GM12878 (cell line): Measurements from ENCODE around the gene TBCD.

ENCODE experiments used
- CTCF ChIP-seq, 3 experiments: IDR thresholded peaks in 2 of 3; conservative IDR thresholded peaks in 1 of 3; 2 replicates each; pipeline ENCODE4 v1.5.1; 2011; ENCODE audit warnings: low read depth in 3 of 3, low read length in 3 of 3, mild to moderate bottlenecking in 3 of 3, control low read depth in 2 of 3, moderate library complexity in 2 of 3, inconsistent platforms in 1 of 3, mixed read lengths in 1 of 3; ENCODE audit not compliant: control insufficient read depth in 2 of 3, insufficient read depth in 1 of 3; ENCODE audit errors: extremely low read depth in 1 of 3
- EP300 ChIP-seq, 2 experiments: fragments of 150-350 bp in 1 of 2; IDR thresholded peaks; 2 replicates each; pipeline ENCODE4 v1.6.1; 2011 to 2012; ENCODE audit warnings: low read depth in 2 of 2, low read length in 2 of 2, borderline replicate concordance in 1 of 2, improper control_type of control experiment in 1 of 2, inconsistent platforms in 1 of 2; ENCODE audit not compliant: control insufficient read depth in 1 of 2
- MYC ChIP-seq: IDR thresholded peaks from 2 replicates; pipeline ENCODE4 v1.6.1; 2011; ENCODE audit warnings: mild to moderate bottlenecking, low read length, moderate library complexity, inconsistent platforms; ENCODE audit not compliant: insufficient read depth, insufficient replicate concordance, insufficient read length, severe bottlenecking
- NRF1 ChIP-seq: conservative IDR thresholded peaks from 2 replicates; pipeline ENCODE4 v1.6.1; 2011; ENCODE audit warnings: mild to moderate bottlenecking, low read depth, low read length, improper control_type of control experiment
- RFX5 ChIP-seq: IDR thresholded peaks from 2 replicates; pipeline ENCODE4 v1.6.1; 2011; ENCODE audit warnings: low read depth, low read length, improper control_type of control experiment

GRCh38 chr17:82838386-82839063, 86.7 kb downstream of the TBCD start:
- no peak for TF ChIP-seq RFX5
- no peak for TF ChIP-seq MYC
- no peak for TF ChIP-seq NRF1
- TF ChIP-seq CTCF (IDR thresholded peaks at IDR 0.05 in 2 of 3, conservative IDR thresholded peaks at IDR 0.05 in 1 of 3; ENCODE audit: control insufficient read depth in 2 of 3, extremely low read depth in 1 of 3, insufficient read depth in 1 of 3, low read depth in 3 of 3, low read length in 3 of 3), result no peak
- no peak for TF ChIP-seq EP300 (IDR thresholded peaks at IDR 0.05; ENCODE audit: borderline replicate concordance in 1 of 2, control insufficient read depth in 1 of 2, low read depth in 2 of 2, low read length in 2 of 2)
